IMR-90 (cell line): ENCODE results near the gene PCSK6. TPM values are rescaled to one million over a fixed set of nuclear protein-coding genes. Genes with fewer than 3 reads are reported as not detected.

ENCODE experiments used
- ATAC-seq: fragments of 200-7000 bp; cut with Tn5 transposase; 2 replicates; pipeline ENCODE4 v1.9.1; 2020; ENCODE audit warnings: low read depth, mild to moderate bottlenecking, moderate library complexity
- BruUV-seq: library from RNA; stranded (reverse); fragments of 400-500 nt; replicated peaks from 2 replicates; lab custom pipeline; 2021; lab: Mats Ljungman, UMichigan
- CTCF ChIA-PET: fragments of 300-600 bp; formaldehyde crosslinking; extraction: SDS; loops from one replicate; lab custom pipeline; 2021; ENCODE audit warnings: antibody characterized with exemption; lab: Yijun Ruan, JAX
- POLR2A ChIA-PET: fragments of 300-600 bp; sonication (Branson Sonifier 250); formaldehyde crosslinking; loops from one replicate; lab custom pipeline; 2022; ENCODE audit warnings: antibody characterized with exemption; ENCODE audit not compliant: unreplicated experiment; lab: Charles Lee
- DNase-seq: peaks from one replicate; pipeline ENCODE4 v3.0.0; 2013
- H2AFZ ChIP-seq: replicated peaks from 2 replicates; pipeline ENCODE3; 2013; ENCODE audit warnings: low read length, mild to moderate bottlenecking; ENCODE audit not compliant: poor library complexity
- H2AK5ac ChIP-seq: 2 replicates; pipeline ENCODE4 v1.6.1; 2013; ENCODE audit warnings: low read depth, low read length, inconsistent platforms
- H2AK9ac ChIP-seq: replicated peaks from 2 replicates; pipeline ENCODE3; 2013; ENCODE audit warnings: mild to moderate bottlenecking, low read depth, low read length, moderate library complexity; ENCODE audit not compliant: poor library complexity
- H2BK120ac ChIP-seq: 2 replicates; pipeline ENCODE4 v1.6.1; 2013; ENCODE audit warnings: low read depth, low read length, inconsistent platforms
- H2BK15ac ChIP-seq: 3 replicates; pipeline ENCODE4 v1.6.1; 2013; ENCODE audit warnings: low read depth, low read length, inconsistent platforms
- H2BK20ac ChIP-seq: 2 replicates; pipeline ENCODE4 v1.6.1; 2013; ENCODE audit warnings: low read depth, mild to moderate bottlenecking, inconsistent platforms, low read length, moderate library complexity
- H2BK5ac ChIP-seq: 2 replicates; pipeline ENCODE4 v1.6.1; 2013; ENCODE audit warnings: mild to moderate bottlenecking, low read depth, low read length, inconsistent platforms; ENCODE audit not compliant: poor library complexity, severe bottlenecking
- H3K14ac ChIP-seq: replicated peaks from 2 replicates; pipeline ENCODE4 v1.6.1; 2013; ENCODE audit warnings: low read depth, low read length, inconsistent platforms
- H3K18ac ChIP-seq: 2 replicates; pipeline ENCODE4 v1.6.1; 2013; ENCODE audit warnings: low read depth, low read length, control low read depth
- H3K23ac ChIP-seq: 2 replicates; pipeline ENCODE4 v1.6.1; 2013; ENCODE audit warnings: low read depth, low read length, inconsistent platforms
- H3K27ac ChIP-seq: 2 replicates; pipeline ENCODE4 v1.5.1; 2013; ENCODE audit warnings: mild to moderate bottlenecking, control low read depth, low read length; ENCODE audit not compliant: insufficient read depth
- H3K27me3 ChIP-seq: 2 replicates; pipeline ENCODE4 v1.6.1; 2013; ENCODE audit warnings: low read length; ENCODE audit not compliant: control insufficient read depth, insufficient read depth
- H3K36me3 ChIP-seq: 2 replicates; pipeline ENCODE4 v1.6.1; 2013; ENCODE audit warnings: low read length, mixed read lengths; ENCODE audit not compliant: control insufficient read depth, insufficient read depth
- H3K4ac ChIP-seq: 2 replicates; pipeline ENCODE4 v1.6.1; 2013; ENCODE audit warnings: low read depth, low read length, inconsistent platforms
- H3K4me1 ChIP-seq: 2 replicates; pipeline ENCODE4 v1.6.1; 2013; ENCODE audit warnings: low read length, mixed read lengths; ENCODE audit not compliant: control insufficient read depth, insufficient read depth
- H3K4me2 ChIP-seq: 2 replicates; pipeline ENCODE4 v1.6.1; 2013; ENCODE audit warnings: low read depth, mild to moderate bottlenecking, control low read depth, low read length, moderate library complexity
- H3K4me3 ChIP-seq: 2 replicates; pipeline ENCODE4 v1.5.1; 2013; ENCODE audit warnings: low read depth, mild to moderate bottlenecking, control low read depth, low read length, moderate library complexity; ENCODE audit not compliant: insufficient read depth
- H3K56ac ChIP-seq: 2 replicates; pipeline ENCODE4 v1.6.1; 2013; ENCODE audit warnings: low read length, inconsistent platforms; ENCODE audit not compliant: insufficient read depth; ENCODE audit errors: extremely low read depth
- H3K79me1 ChIP-seq, 2 experiments: 2 replicates each; pipeline ENCODE4 v1.6.1; 2013; ENCODE audit warnings: low read length in 2 of 2, inconsistent platforms in 1 of 2, low read depth in 1 of 2
- H3K9ac ChIP-seq: 2 replicates; pipeline ENCODE4 v1.6.1; 2013; ENCODE audit warnings: low read depth, low read length, control low read depth
- H3K9me1 ChIP-seq: 2 replicates; pipeline ENCODE4 v1.6.1; 2013; ENCODE audit warnings: low read length, inconsistent platforms; ENCODE audit not compliant: insufficient read depth
- H3K9me3 ChIP-seq: 2 replicates; pipeline ENCODE4 v1.6.1; 2013; ENCODE audit warnings: low read length; ENCODE audit not compliant: control insufficient read depth, insufficient read depth
- H4K20me1 ChIP-seq: 2 replicates; pipeline ENCODE4 v1.6.1; 2013; ENCODE audit warnings: low read length, inconsistent platforms; ENCODE audit not compliant: insufficient read depth
- H4K5ac ChIP-seq: 2 replicates; pipeline ENCODE4 v1.6.1; 2013; ENCODE audit warnings: mild to moderate bottlenecking, low read depth, low read length, control low read depth
- H4K8ac ChIP-seq, 2 experiments: 2 replicates each; pipeline ENCODE4 v1.6.1; 2013; ENCODE audit warnings: low read depth in 2 of 2, low read length in 2 of 2, control low read depth in 1 of 2, inconsistent platforms in 1 of 2
- H4K91ac ChIP-seq: 2 replicates; pipeline ENCODE4 v1.6.1; 2013; ENCODE audit warnings: low read depth, low read length, inconsistent platforms; ENCODE audit not compliant: insufficient read depth
- BHLHE40 ChIP-seq: fragments of 150-350 bp; IDR thresholded peaks from 2 replicates; pipeline ENCODE4 v1.6.1; 2016; ENCODE audit warnings: mild to moderate bottlenecking, low read depth, low read length
- CHD1 ChIP-seq: IDR thresholded peaks from 2 replicates; pipeline ENCODE4 v1.6.1; 2012; ENCODE audit warnings: low read depth, low read length, improper control_type of control experiment
- CTCF ChIP-seq: conservative IDR thresholded peaks from 2 replicates; pipeline ENCODE4 v1.5.1; 2012; ENCODE audit warnings: mild to moderate bottlenecking, low read depth, low read length, improper control_type of control experiment
- ELK1 ChIP-seq: fragments of 150-350 bp; IDR thresholded peaks from 2 replicates; pipeline ENCODE4 v1.6.1; 2016; ENCODE audit warnings: low read depth, mild to moderate bottlenecking, low read length, moderate library complexity, borderline replicate concordance
- FOS ChIP-seq: fragments of 150-350 bp; IDR thresholded peaks from 2 replicates; pipeline ENCODE4 v1.6.1; 2016; ENCODE audit warnings: low read depth, low read length
- MXI1 ChIP-seq: IDR thresholded peaks from 2 replicates; pipeline ENCODE4 v1.6.1; 2012; ENCODE audit warnings: low read depth, mild to moderate bottlenecking, low read length, moderate library complexity, borderline replicate concordance
- NFE2L2 ChIP-seq: fragments of 150-350 bp; IDR thresholded peaks from 2 replicates; pipeline ENCODE4 v1.6.1; 2016; ENCODE audit warnings: low read depth, mild to moderate bottlenecking, low read length
- RCOR1 ChIP-seq: IDR thresholded peaks from 2 replicates; pipeline ENCODE4 v1.6.1; 2012; ENCODE audit warnings: mild to moderate bottlenecking, low read length, improper control_type of control experiment; ENCODE audit not compliant: insufficient replicate concordance
- USF2 ChIP-seq: fragments of 150-350 bp; IDR thresholded peaks from 2 replicates; pipeline ENCODE4 v1.6.1; 2017; ENCODE audit warnings: mild to moderate bottlenecking, antibody characterized with exemption, low read length, low read depth
- WGBS, 2 experiments: methylation state at CpG; one replicate each; pipeline versions ENCODE4 v1.1.5 to v1.1.7; 2013; ENCODE audit warnings: missing lambda C conversion rate in 2 of 2; ENCODE audit not compliant: insufficient read length in 1 of 2; ENCODE audit errors: extremely low coverage in 2 of 2; 5-methylcytosine and 5-hydroxymethylcytosine counted together
- dilution Hi-C: fragments of 300-500 bp; cut with HindIII; formaldehyde crosslinking; loops from one replicate; pipeline ENCODE4 v1.14.3; 2018; ENCODE audit warnings: low sequenced_read_pairs; ENCODE audit not compliant: unreplicated experiment
- in situ Hi-C: fragments of 300-500 bp; cut with MboI; formaldehyde crosslinking; loops from 3 replicates; pipeline ENCODE4 v1.14.3; 2019; ENCODE audit warnings: low sequenced_read_pairs, inconsistent platforms, mixed read lengths
- intact Hi-C: fragments of 100-400 bp; cut with micrococcal nuclease; formaldehyde crosslinking; loops from 2 replicates; pipeline ENCODE4 v1.10.0; 2022
- polyA plus RNA-seq, 3 experiments: library from polyadenylated mRNA; depleted of rRNA; stranded (reverse); fragments of >200 nt; gene quantifications; 2 replicates each; pipeline ENCODE4 v1.2.3, GENCODE V29; 2012; ENCODE audit warnings: low replicate concordance in 1 of 3
- total RNA-seq: library from RNA; depleted of rRNA; stranded (reverse); fragments of >200 nt; gene quantifications from 2 replicates; pipeline ENCODE4 v1.2.3, GENCODE V29; 2012

The PCSK6 gene
- total and polyA plus RNA-seq, 2 of the 4 experiments (the other 2 are of a cell fraction) = not detected

GRCh38 chr15:101358895-101359294 lies 130.6 kb downstream of the PCSK6 start:
- no peak overlapping the region for H3K56ac ChIP-seq
- H2AFZ ChIP-seq = peak overlapping the region; percentile 76
- no peak overlapping the region for H3K4me3 ChIP-seq
- no peak overlapping the region for H2AK9ac ChIP-seq
- in situ Hi-C loops (no loop called here), dilution Hi-C loops (no loop called here), intact Hi-C loops (no loop called here)
- no TSS peak for BruUV-seq
- no peak overlapping the region for H3K9ac ChIP-seq
- no peak overlapping the region for H4K91ac ChIP-seq
- DNase-seq (peak; percentile 18), ATAC-seq (peak; percentile 62)
- ChIA-PET POLR2A (no interaction called here), CTCF (no interaction called here)
- no peak overlapping the region for H3K4me2 ChIP-seq
- no peak overlapping the region for H3K23ac ChIP-seq
- H4K8ac ChIP-seq = no peak overlapping the region
- no peak overlapping the region for H2AK5ac ChIP-seq
- peaks cover 4% of the 10 kb centered on the region; the same call in 1 of the 2 replicates for H3K9me1 ChIP-seq
- H2BK15ac ChIP-seq = no peak overlapping the region
- H2BK120ac ChIP-seq = no peak overlapping the region
- H3K18ac ChIP-seq = no peak overlapping the region
- H4K5ac ChIP-seq = no peak overlapping the region
- no peaks in the 10 kb centered on the region for H3K79me1 ChIP-seq
- no peak for TF ChIP-seq NFE2L2
- TF ChIP-seq BHLHE40 = no peak
- TF ChIP-seq MXI1 = no peak
- no peak for TF ChIP-seq CHD1
- TF ChIP-seq ELK1 = no peak
- TF ChIP-seq RCOR1 = no peak
- no peak for TF ChIP-seq CTCF
- TF ChIP-seq FOS = no peak
- no peak for TF ChIP-seq USF2
- peaks cover 2% of the 10 kb centered on the region; the same call in 1 of the 2 replicates for H3K4me1 ChIP-seq
- H3K36me3 ChIP-seq = no peaks in the 10 kb centered on the region
- H2BK5ac ChIP-seq = no peak overlapping the region
- H4K20me1 ChIP-seq = no peaks in the 10 kb centered on the region; the same call in 1 of the 2 replicates
- H3K27ac ChIP-seq = no peak overlapping the region
- WGBS, 2 experiments = no CpG with 5 or more reads among the region's 7 CpGs
- no peak overlapping the region for H2BK20ac ChIP-seq
- no peak overlapping the region for H3K4ac ChIP-seq
- H3K14ac ChIP-seq = no peak overlapping the region
- no peaks in the 10 kb centered on the region for H3K9me3 ChIP-seq
- H3K27me3 ChIP-seq = peaks cover 6% of the 10 kb centered on the region
